ENCODE data around the gene LRCH4. TPM values are rescaled to one million over a fixed set of nuclear protein-coding genes. Genes with fewer than 3 reads are reported as not detected.

The LRCH4 gene
- total RNA-seq, 2 experiments from 2014 or later, result 80.3 to 84.5 TPM

- ChIA-PET CTCF (interaction anchor here (0.7 to 2.8 kb wide), 25 partner anchors 10 to 161 kb away, joined by 3 to 25 read pairs (median 5); partner anchors contain the start of genes AGFG2, FBXO24, LRCH4 and MOSPD3), POLR2A (interaction anchor here (0.7 kb wide), 2 partner anchors 78 to 144 kb away, joined by 3 to 7 read pairs; no protein-coding TSS in a partner anchor)
Observed at GRCh38 chr7:100564405-100564804, 21.5 kb downstream of the LRCH4 start.

DNA sequence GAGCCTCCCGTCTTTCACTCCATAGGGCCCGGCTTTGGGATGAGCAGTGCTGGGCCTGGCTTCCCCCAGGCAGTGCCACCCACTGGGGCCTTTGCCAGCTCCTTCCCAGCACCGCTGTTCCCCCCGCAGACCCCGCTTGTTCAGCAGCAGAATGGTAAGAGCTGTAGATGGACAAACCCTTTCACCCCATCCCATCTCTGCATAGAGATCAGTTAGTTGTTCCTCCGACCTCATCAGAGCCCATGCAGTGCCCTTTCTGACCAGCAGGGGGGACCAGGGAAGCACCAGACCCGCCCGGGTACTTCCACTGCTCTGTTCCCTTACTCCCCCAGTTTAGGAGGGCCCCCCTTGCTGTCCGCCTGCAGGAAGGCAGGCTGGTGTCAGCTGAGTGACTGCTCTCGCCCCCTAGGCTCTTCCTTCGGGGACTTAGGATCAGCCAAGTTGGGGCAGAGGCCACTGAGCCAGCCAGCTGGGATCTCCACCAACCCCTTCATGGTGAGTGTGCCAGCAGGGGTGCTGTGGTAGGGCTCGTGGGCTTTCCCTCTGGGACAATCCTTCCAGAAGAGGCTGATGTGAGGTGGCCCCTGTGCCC lies 22.0 kb downstream of the LRCH4 start:
- CTCF ChIA-PET, result interaction anchor here (0.5 to 2.8 kb wide), 26 partner anchors 10 to 309 kb away, joined by 3 to 25 read pairs (median 4); partner anchors contain the start of genes AGFG2, FBXO24, LRCH4 and MOSPD3
- POLR2A ChIA-PET, result interaction anchor here (0.7 kb wide), 2 partner anchors 78 to 144 kb away, joined by 3 to 7 read pairs; no protein-coding TSS in a partner anchor

- ChIA-PET CTCF (interaction anchor here (0.5 to 2.8 kb wide), 18 partner anchors 9 to 310 kb away, joined by 3 to 15 read pairs (median 4); partner anchors contain the start of gene AGFG2), POLR2A (no interaction called here)
Observed at GRCh38 chr7:100563100-100563564, 22.8 kb downstream of the LRCH4 start.

- POLR2A ChIA-PET, result no interaction called here
- CTCF ChIA-PET, result interaction anchor here (1.2 to 4.5 kb wide), 7 partner anchors 15 to 93 kb away, joined by 3 to 46 read pairs (median 4); no protein-coding TSS in a partner anchor
Observed at GRCh38 chr7:100562195-100563099, 23.5 kb downstream of the LRCH4 start.

DNA sequence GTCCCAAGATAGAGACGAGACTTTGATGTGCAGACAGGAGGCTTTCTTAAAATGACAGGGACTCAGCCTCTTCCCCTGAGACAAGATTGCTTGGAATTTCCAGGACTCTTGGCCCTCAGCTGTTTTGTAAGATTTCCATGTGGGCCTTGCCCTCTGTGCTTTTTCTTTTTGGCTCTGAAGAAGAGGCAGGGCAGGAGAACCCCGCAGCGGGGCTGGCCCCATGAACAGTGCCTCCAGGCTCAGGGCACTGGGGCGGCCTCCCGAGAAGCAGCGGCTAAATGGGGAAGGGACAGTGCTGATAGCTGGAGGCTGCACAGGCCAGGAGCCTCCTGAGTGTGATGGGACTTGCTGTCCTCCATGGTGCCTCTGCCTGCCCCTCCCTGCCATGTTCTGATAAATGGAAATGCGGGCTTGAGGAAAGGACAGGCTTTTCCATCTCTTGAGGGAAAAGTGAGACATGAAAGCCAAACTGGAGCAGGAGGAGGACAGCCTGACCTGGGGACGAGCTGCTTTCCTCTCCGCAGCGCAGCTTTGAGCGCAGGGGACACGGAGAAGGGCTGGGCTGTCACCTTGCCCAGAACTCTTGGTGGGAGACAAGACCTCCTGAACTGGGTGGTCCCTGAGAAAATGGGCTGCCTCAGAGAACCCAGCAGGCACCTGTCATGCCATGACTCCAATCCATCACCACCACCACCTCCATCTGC lies 24.3 kb downstream of the LRCH4 start:
- ChIA-PET POLR2A (no interaction called here), CTCF (interaction anchor here (0.6 to 4.5 kb wide), 7 partner anchors 19 to 98 kb away, joined by 3 to 46 read pairs (median 3); no protein-coding TSS in a partner anchor)

GRCh38 chr7:100559127-100559526 lies 26.8 kb downstream of the LRCH4 start:
- ChIA-PET POLR2A (interaction anchor here (0.7 to 1.4 kb wide), 5 partner anchors 10 to 31 kb away, joined by 3 to 5 read pairs (median 3); partner anchors contain the start of gene AGFG2), CTCF (interaction anchor here (0.7 to 4.5 kb wide), 33 partner anchors 9 to 283 kb away, joined by 3 to 46 read pairs (median 5); partner anchors contain the start of genes AGFG2, FBXO24, LRCH4 and NYAP1)

GRCh38 chr7:100556541-100556940 lies 29.4 kb downstream of the LRCH4 start:
- ChIA-PET CTCF (interaction anchor here (1.0 to 2.8 kb wide), 3 partner anchors 9 to 79 kb away, joined by 4 to 13 read pairs (median 4); partner anchors contain the start of gene NYAP1), POLR2A (interaction anchor here (0.6 to 2.4 kb wide), 2 partner anchors 12 to 43 kb away, joined by 5 to 14 read pairs; no protein-coding TSS in a partner anchor)

GRCh38 chr7:100555701-100556100 lies 30.2 kb downstream of the LRCH4 start:
- POLR2A ChIA-PET, result interaction anchor here (0.8 to 2.4 kb wide), 2 partner anchors 11 to 17 kb away, joined by 5 to 14 read pairs; partner anchors contain the start of gene AGFG2
- CTCF ChIA-PET, result interaction anchor here (0.7 to 2.8 kb wide), 5 partner anchors 9 to 79 kb away, joined by 3 to 14 read pairs (median 6); partner anchors contain the start of gene NYAP1

DNA sequence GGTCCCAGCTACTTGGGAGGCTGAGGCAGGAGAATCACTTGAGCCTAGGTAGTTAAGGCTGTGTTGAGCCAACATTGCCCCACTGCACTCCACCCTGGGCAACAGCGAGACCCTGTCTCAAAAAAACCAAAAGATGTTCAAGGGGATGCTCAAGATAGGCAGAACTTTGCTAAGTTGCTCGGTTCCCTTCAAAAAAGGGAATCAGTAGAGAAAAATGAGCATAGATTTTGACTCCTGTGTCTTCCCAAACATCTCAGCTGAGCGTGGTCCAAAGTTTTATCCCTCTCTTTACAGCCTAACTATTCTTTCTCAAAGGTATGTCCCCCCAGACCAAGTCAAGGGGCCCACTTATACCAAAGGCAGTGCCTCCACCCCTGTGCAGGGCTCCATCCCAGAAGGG lies 32.9 kb downstream of the LRCH4 start:
- ChIA-PET CTCF (interaction anchor here (0.5 to 2.5 kb wide), 5 partner anchors 12 to 106 kb away, joined by 3 to 14 read pairs (median 3); partner anchors contain the start of gene NYAP1), POLR2A (no interaction called here)

DNA sequence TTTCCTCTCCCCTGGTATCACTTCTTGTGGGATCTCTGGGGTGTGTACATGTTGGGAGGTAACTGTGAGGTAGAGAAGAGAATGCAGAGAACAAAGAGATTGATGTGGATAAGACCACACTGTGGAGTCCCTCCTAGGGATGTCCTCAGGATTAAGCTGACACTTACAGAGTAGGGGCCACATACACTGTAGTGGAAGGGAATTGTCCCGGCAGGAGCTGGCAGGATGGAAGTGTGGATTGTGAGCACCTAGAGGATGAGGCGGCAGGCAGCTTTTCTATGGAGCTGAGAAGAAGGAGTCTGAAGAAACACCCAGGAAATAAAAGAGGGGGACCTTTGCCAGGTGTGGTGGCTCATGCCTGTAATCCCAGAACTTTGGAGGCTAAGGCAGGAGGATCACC lies 33.4 kb downstream of the LRCH4 start:
- CTCF ChIA-PET, result interaction anchor here (0.5 to 1.6 kb wide), 3 partner anchors 53 to 105 kb away, joined by 3 to 5 read pairs (median 3); partner anchors contain the start of gene NYAP1
- POLR2A ChIA-PET, result no interaction called here

GRCh38 chr7:100548446-100548845 lies 37.5 kb downstream of the LRCH4 start:
- CTCF ChIA-PET, result interaction anchor here (1.4 to 3.7 kb wide), 6 partner anchors 9 to 80 kb away, joined by 3 to 23 read pairs (median 4); partner anchors contain the start of gene AGFG2
- POLR2A ChIA-PET, result interaction anchor here (0.7 to 1.5 kb wide), 4 partner anchors 9 to 298 kb away, joined by 3 to 5 read pairs (median 4); partner anchors contain the start of genes AGFG2, FBXO24 and LRCH4

- CTCF ChIA-PET, result interaction anchor here (1.0 to 4.1 kb wide), 9 partner anchors 8 to 97 kb away, joined by 3 to 34 read pairs (median 6); partner anchors contain the start of gene AGFG2
- POLR2A ChIA-PET, result interaction anchor here (0.7 to 1.0 kb wide), 2 partner anchors 38 kb away, joined by 3 read pairs; partner anchors contain the start of genes FBXO24 and LRCH4
Observed at GRCh38 chr7:100547872-100548271, 38.1 kb downstream of the LRCH4 start.

DNA sequence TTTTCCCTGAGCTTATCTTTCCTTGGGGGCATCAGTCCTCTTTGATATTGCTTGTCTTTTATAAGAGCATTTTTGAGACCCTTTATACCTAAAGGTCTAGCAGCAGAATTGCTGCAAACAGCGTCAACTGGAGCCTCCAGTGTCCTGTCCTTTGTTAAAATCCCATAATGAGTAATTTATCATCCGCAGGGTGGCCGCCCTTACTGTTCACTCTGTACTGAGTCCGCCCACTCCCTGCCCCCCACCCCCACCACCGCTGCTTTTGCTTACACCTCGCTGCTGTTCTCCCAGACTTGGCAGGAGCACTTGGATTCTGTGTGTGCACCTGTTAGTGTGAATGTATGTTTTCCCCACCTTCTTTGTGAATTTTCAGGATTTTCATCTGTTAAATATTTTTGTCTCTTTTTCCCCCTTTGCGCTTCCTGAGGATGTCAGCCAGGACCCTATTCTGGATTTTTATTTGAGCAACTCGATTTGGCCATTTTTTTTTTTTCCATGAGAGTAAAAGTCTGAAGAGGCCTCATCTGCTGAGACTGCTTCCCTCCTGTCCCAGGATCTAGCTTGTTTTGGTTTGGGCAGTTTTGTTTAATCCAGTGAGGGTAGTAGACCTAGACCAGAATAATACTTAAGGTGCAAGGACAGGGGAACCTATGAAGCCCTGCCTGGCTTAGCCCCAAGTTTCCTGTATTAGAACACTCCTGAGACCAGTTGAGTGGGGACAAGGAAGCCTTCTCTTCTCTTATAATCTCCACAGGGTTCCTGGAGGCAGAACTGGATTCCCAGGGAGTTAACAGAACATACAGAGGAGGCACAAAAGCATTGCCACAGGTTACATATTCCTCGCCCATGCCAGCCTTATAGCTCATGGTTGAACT lies 38.8 kb downstream of the LRCH4 start:
- ChIA-PET POLR2A (interaction anchor here (1.0 kb wide), 1 partner anchor 39 kb away, joined by 3 read pairs; the partner anchor contains the start of genes FBXO24 and LRCH4), CTCF (interaction anchor here (1.0 to 4.1 kb wide), 8 partner anchors 8 to 97 kb away, joined by 3 to 34 read pairs (median 5); partner anchors contain the start of gene AGFG2)

DNA sequence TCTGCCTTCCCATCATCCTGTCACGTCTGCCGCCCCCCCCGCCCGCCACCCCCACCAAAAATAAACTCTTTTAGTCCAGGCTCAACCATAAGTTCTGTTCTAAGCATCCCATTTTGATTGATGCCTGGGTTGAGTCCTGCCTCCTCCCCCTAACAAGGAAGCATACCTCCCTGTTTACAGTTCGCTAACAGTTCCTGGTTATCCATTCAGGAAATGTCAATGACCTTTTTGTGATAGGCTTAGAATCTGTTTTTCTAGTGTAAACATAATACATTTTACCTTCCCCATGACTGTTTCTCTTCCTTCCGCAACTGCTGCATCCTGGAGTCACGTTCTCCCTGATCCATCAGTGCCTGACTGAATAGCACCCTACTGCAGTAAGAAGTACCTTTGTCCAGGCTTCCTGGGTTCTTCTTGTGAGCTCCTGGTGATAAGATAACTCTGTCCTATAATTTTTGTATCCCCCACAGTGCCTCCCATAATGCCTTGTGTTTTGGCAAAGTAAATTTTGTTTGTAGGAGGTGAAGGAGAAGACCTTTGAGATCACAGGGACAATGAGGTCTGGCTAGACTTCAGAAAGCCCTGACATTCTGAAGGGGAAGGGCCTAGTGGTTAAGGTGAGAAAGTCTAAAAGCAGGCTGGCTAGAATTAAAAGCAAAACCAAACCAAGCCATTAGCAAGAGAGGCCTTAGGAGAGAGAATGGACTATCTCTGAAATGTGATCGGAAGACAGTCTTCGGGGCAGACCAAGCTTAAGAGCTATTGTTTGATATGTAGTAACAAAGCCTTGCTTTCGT lies 39.6 kb downstream of the LRCH4 start:
- CTCF ChIA-PET, result interaction anchor here (0.9 to 4.1 kb wide), 9 partner anchors 10 to 96 kb away, joined by 3 to 34 read pairs (median 6); no protein-coding TSS in a partner anchor

GRCh38 chr7:100545360-100546128 lies 40.4 kb downstream of the LRCH4 start:
- ChIA-PET CTCF (interaction anchor here (0.7 to 4.1 kb wide), 8 partner anchors 13 to 76 kb away, joined by 3 to 34 read pairs (median 4); partner anchors contain the start of genes FBXO24 and LRCH4), POLR2A (interaction anchor here (0.5 to 2.2 kb wide), 4 partner anchors 10 to 18 kb away, joined by 3 to 14 read pairs (median 6); no protein-coding TSS in a partner anchor)

More for the DNA sequence above, 39.6 kb downstream of the LRCH4 start:
- POLR2A ChIA-PET, result interaction anchor here (0.9 to 1.4 kb wide), 3 partner anchors 12 to 40 kb away, joined by 3 to 4 read pairs (median 3); partner anchors contain the start of genes FBXO24 and LRCH4

Measured in activated CD8-positive, alpha-beta memory T cell treated with anti-CD3 and anti-CD28 coated beads for 36 hours (primary cell).